DOHH2 (cell line): ENCODE results near the gene PSMD6.

Experiments used
- EZH2phosphoT487 ChIP-seq: fragments of 200-600 bp; sonication (generic); IDR thresholded peaks from 2 replicates; pipeline ENCODE4 v1.6.1; 2017; ENCODE audit warnings: borderline replicate concordance, mild to moderate bottlenecking, antibody characterized with exemption, low read length, moderate library complexity, mixed read lengths
- TF ChIP-seq, protein P1 (sequence below): fragments of 200-600 bp; sonication (generic); IDR thresholded peaks from one replicate; pipeline ENCODE4 v1.5.1; 2014; ENCODE audit warnings: antibody characterized with exemption, mild to moderate bottlenecking, low read depth, low read length; ENCODE audit not compliant: poor library complexity, severe bottlenecking

GRCh38 chr3:63988943-63989342 lies 34.4 kb downstream of the PSMD6 start:
- TF ChIP-seq, protein P1, sequence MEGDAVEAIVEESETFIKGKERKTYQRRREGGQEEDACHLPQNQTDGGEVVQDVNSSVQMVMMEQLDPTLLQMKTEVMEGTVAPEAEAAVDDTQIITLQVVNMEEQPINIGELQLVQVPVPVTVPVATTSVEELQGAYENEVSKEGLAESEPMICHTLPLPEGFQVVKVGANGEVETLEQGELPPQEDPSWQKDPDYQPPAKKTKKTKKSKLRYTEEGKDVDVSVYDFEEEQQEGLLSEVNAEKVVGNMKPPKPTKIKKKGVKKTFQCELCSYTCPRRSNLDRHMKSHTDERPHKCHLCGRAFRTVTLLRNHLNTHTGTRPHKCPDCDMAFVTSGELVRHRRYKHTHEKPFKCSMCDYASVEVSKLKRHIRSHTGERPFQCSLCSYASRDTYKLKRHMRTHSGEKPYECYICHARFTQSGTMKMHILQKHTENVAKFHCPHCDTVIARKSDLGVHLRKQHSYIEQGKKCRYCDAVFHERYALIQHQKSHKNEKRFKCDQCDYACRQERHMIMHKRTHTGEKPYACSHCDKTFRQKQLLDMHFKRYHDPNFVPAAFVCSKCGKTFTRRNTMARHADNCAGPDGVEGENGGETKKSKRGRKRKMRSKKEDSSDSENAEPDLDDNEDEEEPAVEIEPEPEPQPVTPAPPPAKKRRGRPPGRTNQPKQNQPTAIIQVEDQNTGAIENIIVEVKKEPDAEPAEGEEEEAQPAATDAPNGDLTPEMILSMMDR, result no peak
- no peak for TF ChIP-seq EZH2phosphoT487
